ENCODE results near the gene ACVR1.

ACVR1 gene

GRCh38 chr2:157806426-157807077 lies 69.6 kb downstream of the ACVR1 start:
- DNase-seq (ENCODE audit: low read depth), result no peak
- TF ChIP-seq CTCF (IDR thresholded peaks at IDR 0.05; ENCODE audit: insufficient read depth, low read depth, low read length, missing control alignments), result no peak
- H3K4me3 ChIP-seq (ENCODE audit: low read depth, low read length), result no peak overlapping the region

DNA sequence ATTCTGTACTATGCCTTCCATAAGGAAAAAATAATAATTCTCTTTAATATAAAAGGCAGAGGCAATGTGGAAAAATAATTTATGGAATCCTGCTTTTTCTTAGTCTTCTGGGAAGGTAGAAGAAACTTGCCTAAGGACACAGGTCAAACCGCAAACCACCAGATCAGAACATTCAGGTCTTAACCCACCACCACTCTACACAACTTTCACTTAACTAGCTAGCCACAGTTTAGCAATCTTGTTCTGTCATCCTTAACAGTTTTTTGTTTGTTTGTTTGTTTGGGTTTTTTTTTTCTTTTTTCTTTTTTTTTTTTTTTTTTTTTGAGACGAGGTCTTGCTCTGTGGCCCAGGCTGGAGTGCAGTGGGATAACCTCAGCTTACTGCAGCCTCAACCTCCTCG lies 70.6 kb downstream of the ACVR1 start:
- no peak for TF ChIP-seq CTCF (IDR thresholded peaks at IDR 0.05; ENCODE audit: insufficient read depth, low read depth, low read length, missing control alignments)
- DNase-seq (ENCODE audit: low read depth), result no peak
- no peak overlapping the region for H3K4me3 ChIP-seq (ENCODE audit: low read depth, low read length)

DNA sequence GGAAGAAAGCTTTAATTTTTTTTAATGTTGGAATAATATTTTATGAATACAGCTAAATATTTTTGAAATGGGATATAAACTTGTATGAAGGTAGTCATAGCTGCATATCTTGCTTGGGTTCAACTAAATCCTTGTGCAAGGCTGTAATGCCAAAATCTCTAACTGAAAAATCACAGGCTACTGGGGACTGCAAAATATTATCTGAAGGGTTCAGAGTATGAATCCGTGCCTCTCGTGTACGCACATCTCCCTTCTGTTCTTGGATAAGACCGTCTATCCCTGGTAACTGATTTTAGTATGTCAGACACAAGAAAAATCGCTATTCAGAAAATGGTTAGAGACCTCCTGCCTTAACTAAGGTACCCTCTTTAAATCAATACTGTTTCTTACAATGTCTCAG lies 71.8 kb downstream of the ACVR1 start:
- TF ChIP-seq CTCF (IDR thresholded peaks at IDR 0.05; ENCODE audit: insufficient read depth, low read depth, low read length, missing control alignments), result no peak
- no peak overlapping the region for H3K4me3 ChIP-seq (ENCODE audit: low read depth, low read length)
- no peak for DNase-seq (ENCODE audit: low read depth)

DNA sequence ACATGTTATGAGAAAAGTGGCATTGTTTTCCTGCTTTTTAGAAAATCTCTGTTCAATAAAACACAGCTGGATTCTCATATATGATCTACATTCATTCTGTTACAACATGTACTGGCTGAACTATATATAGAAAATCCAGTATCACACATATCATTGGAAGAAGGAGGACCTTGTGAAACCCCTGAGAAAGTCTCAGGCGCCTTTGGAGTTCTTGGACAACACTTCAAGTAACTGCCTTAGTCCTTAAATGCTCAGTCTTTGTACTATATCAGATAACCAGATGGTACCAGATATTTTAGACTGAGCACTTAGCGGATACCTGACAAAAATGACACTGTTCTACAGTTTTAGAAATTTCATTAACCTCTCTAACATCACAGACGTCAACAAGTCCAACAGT lies 72.2 kb downstream of the ACVR1 start:
- TF ChIP-seq CTCF (IDR thresholded peaks at IDR 0.05; ENCODE audit: insufficient read depth, low read depth, low read length, missing control alignments), result no peak
- no peak for DNase-seq (ENCODE audit: low read depth)
- H3K4me3 ChIP-seq (ENCODE audit: low read depth, low read length), result no peak overlapping the region

DNA sequence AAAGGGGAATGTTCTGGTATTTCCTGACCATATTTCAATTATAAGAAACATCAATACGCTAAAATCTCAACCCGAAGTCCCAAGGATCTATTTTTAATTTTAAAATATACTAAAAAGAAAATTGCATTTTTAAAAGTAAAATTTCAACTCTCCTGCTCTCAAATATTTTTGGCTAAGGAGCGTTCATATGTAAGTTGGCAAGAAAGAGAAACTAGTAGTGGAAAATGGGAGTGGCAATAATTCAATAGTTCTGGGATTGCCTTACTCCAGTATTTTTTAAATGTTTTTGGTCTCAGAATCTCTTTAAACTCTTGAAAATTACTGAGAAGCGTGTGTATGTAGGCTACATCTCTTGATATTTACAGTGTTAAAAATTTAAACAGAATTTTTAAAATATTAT lies 72.7 kb downstream of the ACVR1 start:
- no peak for TF ChIP-seq CTCF (IDR thresholded peaks at IDR 0.05; ENCODE audit: insufficient read depth, low read depth, low read length, missing control alignments)
- no peak overlapping the region for H3K4me3 ChIP-seq (ENCODE audit: low read depth, low read length)
- DNase-seq (ENCODE audit: low read depth), result no peak

GRCh38 chr2:157800838-157801495 lies 75.2 kb downstream of the ACVR1 start:
- H3K4me3 ChIP-seq (ENCODE audit: low read depth, low read length), result no peak overlapping the region
- DNase-seq (ENCODE audit: low read depth), result no peak
- no peak for TF ChIP-seq CTCF (IDR thresholded peaks at IDR 0.05; ENCODE audit: insufficient read depth, low read depth, low read length, missing control alignments)

All from GM12865 (cell line).